ENCODE measurements around the gene RTTN. TPM values are rescaled to one million over a fixed set of nuclear protein-coding genes. Genes with fewer than 3 reads are reported as not detected.

Gene RTTN
- total and polyA plus RNA-seq, 2 donors from 2014 or later: 6.3 to 12.3 TPM

DNA sequence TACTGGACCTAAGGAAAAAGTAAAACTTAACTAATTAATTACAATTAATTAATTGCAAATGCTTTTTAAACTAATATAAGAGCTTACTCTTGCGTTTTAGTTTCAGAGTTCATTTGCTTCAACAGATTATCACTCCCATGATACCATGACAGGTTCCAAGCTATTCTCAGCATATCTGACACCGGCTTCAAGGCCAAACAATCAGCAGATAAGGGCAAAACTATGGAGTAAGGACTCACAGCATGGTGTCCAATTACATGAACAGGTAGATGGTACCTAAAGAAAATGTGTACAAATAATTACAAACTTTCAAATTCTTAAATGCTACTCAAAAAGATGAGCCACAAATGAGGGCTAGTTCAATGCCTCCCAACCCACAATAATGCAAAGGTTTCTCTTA lies 77.2 kb downstream of the RTTN start:
- H3K9ac ChIP-seq (ENCODE audit: low read length in 3 of 3): no peak overlapping the region
- no peaks in the 10 kb centered on the region for H3K27me3 ChIP-seq (ENCODE audit: control insufficient read depth, insufficient read depth, low read length)
- H3K36me3 ChIP-seq (ENCODE audit: control insufficient read depth in 2 of 3, insufficient read depth in 3 of 3, low read length in 3 of 3): peaks cover 2 to 12% (median 6%) of the 10 kb centered on the region in 3 donors
- no peaks in the 10 kb centered on the region for H3K4me1 ChIP-seq (ENCODE audit: control insufficient read depth in 2 of 3, insufficient read depth in 2 of 3, low read depth in 1 of 3, low read length in 3 of 3)
- no peak overlapping the region for H3K27ac ChIP-seq (ENCODE audit: low read depth in 2 of 2, low read length in 2 of 2)
- no peak for TF ChIP-seq CTCF (IDR thresholded peaks at IDR 0.05; ENCODE audit: borderline replicate concordance, extremely low read depth, insufficient read depth)
- intact Hi-C loops (cut with DNase I): no loop called here
- no peaks in the 10 kb centered on the region for H3K9me3 ChIP-seq (ENCODE audit: control insufficient read depth in 2 of 3, insufficient read depth in 1 of 3, low read length in 3 of 3)
- no peak overlapping the region for H3K4me3 ChIP-seq (ENCODE audit: low read length in 3 of 3)
- no peak for DNase-seq
- no peak for FAIRE-seq

DNA sequence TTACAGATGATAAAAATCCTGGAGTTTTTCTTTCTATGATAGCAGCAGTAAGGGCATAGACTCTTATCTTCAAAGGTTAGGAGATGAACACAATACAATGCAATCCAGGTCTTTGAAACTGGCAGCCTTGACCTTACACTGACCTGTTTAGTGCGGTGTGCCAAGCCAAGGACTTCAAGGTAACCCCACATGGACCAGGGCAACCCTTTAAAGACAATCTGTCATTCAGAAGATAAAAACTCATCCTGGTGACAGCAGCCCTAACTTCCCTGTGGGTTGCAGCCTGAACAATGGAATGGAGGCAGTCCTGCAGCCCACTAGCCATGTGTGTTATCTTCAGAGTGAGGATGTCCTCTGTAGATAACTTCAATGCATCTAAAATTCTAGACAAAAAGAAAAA lies 78.1 kb downstream of the RTTN start:
- no peak for FAIRE-seq
- no peaks in the 10 kb centered on the region for H3K9me3 ChIP-seq (ENCODE audit: control insufficient read depth in 2 of 3, insufficient read depth in 1 of 3, low read length in 3 of 3)
- DNase-seq: no peak
- H3K27me3 ChIP-seq (ENCODE audit: control insufficient read depth, insufficient read depth, low read length): no peaks in the 10 kb centered on the region
- no peak overlapping the region for H3K9ac ChIP-seq (ENCODE audit: low read length in 3 of 3)
- intact Hi-C loops (cut with DNase I): no loop called here
- peaks cover 2 to 12% (median 6%) of the 10 kb centered on the region in 3 donors for H3K36me3 ChIP-seq (ENCODE audit: control insufficient read depth in 2 of 3, insufficient read depth in 3 of 3, low read length in 3 of 3)
- H3K4me1 ChIP-seq (ENCODE audit: control insufficient read depth in 2 of 3, insufficient read depth in 2 of 3, low read depth in 1 of 3, low read length in 3 of 3): no peaks in the 10 kb centered on the region
- no peak overlapping the region for H3K4me3 ChIP-seq (ENCODE audit: low read length in 3 of 3)
- no peak overlapping the region for H3K27ac ChIP-seq (ENCODE audit: low read depth in 2 of 2, low read length in 2 of 2)
- TF ChIP-seq CTCF (IDR thresholded peaks at IDR 0.05; ENCODE audit: borderline replicate concordance, extremely low read depth, insufficient read depth): no peak

DNA sequence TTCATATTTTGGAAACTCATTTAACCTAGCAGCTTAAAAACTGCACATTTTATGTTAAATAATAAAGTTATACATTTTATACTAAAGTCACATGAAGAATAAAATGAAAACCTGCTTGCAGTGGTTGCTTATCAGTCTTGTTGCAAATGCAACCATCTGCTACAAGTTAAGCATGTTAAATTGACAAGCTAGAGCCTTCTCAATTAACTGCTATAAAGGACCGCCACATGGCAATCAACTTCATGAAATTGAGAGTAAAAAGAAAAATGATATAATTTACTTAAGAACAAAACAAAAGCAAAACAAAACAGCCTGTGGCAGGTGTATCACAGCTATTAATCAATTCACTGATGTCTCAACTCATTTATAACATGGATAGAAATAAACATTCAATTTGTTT lies 78.7 kb downstream of the RTTN start:
- no peak overlapping the region for H3K4me3 ChIP-seq (ENCODE audit: low read length in 3 of 3)
- H3K27me3 ChIP-seq (ENCODE audit: control insufficient read depth, insufficient read depth, low read length): no peaks in the 10 kb centered on the region
- H3K9me3 ChIP-seq (ENCODE audit: control insufficient read depth in 2 of 3, insufficient read depth in 1 of 3, low read length in 3 of 3): no peaks in the 10 kb centered on the region
- no peak for FAIRE-seq
- intact Hi-C loops (cut with DNase I): no loop called here
- H3K4me1 ChIP-seq (ENCODE audit: control insufficient read depth in 2 of 3, insufficient read depth in 2 of 3, low read depth in 1 of 3, low read length in 3 of 3): no peaks in the 10 kb centered on the region
- H3K9ac ChIP-seq (ENCODE audit: low read length in 3 of 3): no peak overlapping the region
- no peak for DNase-seq
- TF ChIP-seq CTCF (IDR thresholded peaks at IDR 0.05; ENCODE audit: borderline replicate concordance, extremely low read depth, insufficient read depth): no peak
- peaks cover 2 to 12% (median 6%) of the 10 kb centered on the region in 3 donors for H3K36me3 ChIP-seq (ENCODE audit: control insufficient read depth in 2 of 3, insufficient read depth in 3 of 3, low read length in 3 of 3)
- H3K27ac ChIP-seq (ENCODE audit: low read depth in 2 of 2, low read length in 2 of 2): no peak overlapping the region

- no peak for TF ChIP-seq CTCF (IDR thresholded peaks at IDR 0.05; ENCODE audit: borderline replicate concordance, extremely low read depth, insufficient read depth)
- Histone ChIP-seq H3K27me3 (ENCODE audit: control insufficient read depth, insufficient read depth, low read length) (no peaks in the 10 kb centered on the region), H3K4me1 (ENCODE audit: control insufficient read depth in 2 of 3, insufficient read depth in 2 of 3, low read depth in 1 of 3, low read length in 3 of 3) (no peaks in the 10 kb centered on the region), H3K9ac (ENCODE audit: low read length in 3 of 3) (no peak overlapping the region), H3K27ac (ENCODE audit: low read depth in 2 of 2, low read length in 2 of 2) (no peak overlapping the region), H3K4me3 (ENCODE audit: low read length in 3 of 3) (no peak overlapping the region), H3K36me3 (ENCODE audit: control insufficient read depth in 2 of 3, insufficient read depth in 3 of 3, low read length in 3 of 3) (peaks cover 2 to 12% (median 6%) of the 10 kb centered on the region in 3 donors), H3K9me3 (ENCODE audit: control insufficient read depth in 2 of 3, insufficient read depth in 1 of 3, low read length in 3 of 3) (no peaks in the 10 kb centered on the region)
- no peak for FAIRE-seq
- intact Hi-C loops (cut with DNase I): no loop called here
- no peak for DNase-seq
Measured at GRCh38 chr18:70124139-70124538, 81.3 kb downstream of the RTTN start.

Measured in kidney (tissue), 14 donors.